Mesenteric fat pad (tissue), 1 donor: ENCODE results near the gene CCDC146. TPM values are rescaled to one million over a fixed set of nuclear protein-coding genes. Genes with fewer than 3 reads are reported as not detected.
"Not testable (repeated sequence)": the region's sequence is repeated elsewhere in the genome, so short reads cannot be mapped to it uniquely, and the experiment has no call there.

ENCODE experiments used
- DNase-seq: peaks from one replicate; pipeline ENCODE4 v3.0.0-alpha.2; 2020; ENCODE audit warnings: low spot score
- total RNA-seq: library from RNA; stranded (reverse); fragmentation: NEBNext Ultra II Directional; extraction: Animal tissue kit (Norgen Biotek cat#: 25700); gene quantifications from one replicate; pipeline ENCODE4 v1.2.1, GENCODE V29; 2021
- donor health status: DM: yes; HTN: yes; CAD: no.

Gene CCDC146
- total RNA-seq, 1 donor from 2014 or later: 11.4 TPM

GRCh38 chr7:77199013-77199966 is 76.9 kb downstream of the CCDC146 start, which contains the start of gene FGL2:
TSS of gene FGL2 (minus strand) at chr7:77199819. CDS start at chr7:77199793, 26 bp downstream.
- no peak for DNase-seq

- DNase-seq: no peak
Measured at GRCh38 chr7:77200542-77200941, 78.1 kb downstream of the CCDC146 start.

GRCh38 chr7:77202481-77202976 is 80.1 kb downstream of the CCDC146 start:
- no peak for DNase-seq

GRCh38 chr7:77205706-77206105 is 83.3 kb downstream of the CCDC146 start:
- DNase-seq: no peak

GRCh38 chr7:77208416-77208815 is 86.0 kb downstream of the CCDC146 start:
- DNase-seq: no peak

- DNase-seq: no peak
Measured at GRCh38 chr7:77209479-77210139, 87.2 kb downstream of the CCDC146 start.

- no peak for DNase-seq
Measured at GRCh38 chr7:77216181-77216845, 93.9 kb downstream of the CCDC146 start.

GRCh38 chr7:77217474-77218185 is 95.2 kb downstream of the CCDC146 start:
- no peak for DNase-seq

GRCh38 chr7:77219701-77220331 is 97.4 kb downstream of the CCDC146 start:
- not testable (repeated sequence) for DNase-seq

- DNase-seq: no peak
Measured at GRCh38 chr7:77222065-77222464, 99.7 kb downstream of the CCDC146 start.

GRCh38 chr7:77222819-77223218 is 100.4 kb downstream of the CCDC146 start:
- DNase-seq: no peak

- DNase-seq: no peak
Measured at GRCh38 chr7:77223261-77223660, 100.8 kb downstream of the CCDC146 start.

- no peak for DNase-seq
Measured at GRCh38 chr7:77226357-77226839, 104.0 kb downstream of the CCDC146 start.

- DNase-seq: not testable (repeated sequence)
Measured at GRCh38 chr7:77228795-77229194, 106.4 kb downstream of the CCDC146 start.

- DNase-seq: no peak
Measured at GRCh38 chr7:77232467-77232866, 110.1 kb downstream of the CCDC146 start.

GRCh38 chr7:77235276-77235675 is 112.9 kb downstream of the CCDC146 start:
- DNase-seq: no peak

- no peak for DNase-seq
Measured at GRCh38 chr7:77238703-77239136, 116.3 kb downstream of the CCDC146 start.

GRCh38 chr7:77239471-77239870 is 117.1 kb downstream of the CCDC146 start:
- no peak for DNase-seq

- DNase-seq: no peak
Measured at GRCh38 chr7:77242068-77242467, 119.7 kb downstream of the CCDC146 start.

GRCh38 chr7:77242554-77242953 is 120.1 kb downstream of the CCDC146 start:
- no peak for DNase-seq
